A549 treated with CORT108297 at 1 μM for 4 hours (cell line): ENCODE measurements around the gene USO1. TPM values are rescaled to one million over a fixed set of nuclear protein-coding genes. Genes with fewer than 3 reads are reported as not detected.

ENCODE experiments used
- total RNA-seq: library from RNA; stranded (reverse); fragments of 200-300 nt; extraction: Qiagen RNA extraction; gene quantifications from 5 replicates; pipeline ENCODE4 v1.2.3, GENCODE V29; 2022

USO1 gene
- total RNA-seq: 20.7 to 30.5 TPM (median 23.4 TPM) in 5 replicates

DNA sequence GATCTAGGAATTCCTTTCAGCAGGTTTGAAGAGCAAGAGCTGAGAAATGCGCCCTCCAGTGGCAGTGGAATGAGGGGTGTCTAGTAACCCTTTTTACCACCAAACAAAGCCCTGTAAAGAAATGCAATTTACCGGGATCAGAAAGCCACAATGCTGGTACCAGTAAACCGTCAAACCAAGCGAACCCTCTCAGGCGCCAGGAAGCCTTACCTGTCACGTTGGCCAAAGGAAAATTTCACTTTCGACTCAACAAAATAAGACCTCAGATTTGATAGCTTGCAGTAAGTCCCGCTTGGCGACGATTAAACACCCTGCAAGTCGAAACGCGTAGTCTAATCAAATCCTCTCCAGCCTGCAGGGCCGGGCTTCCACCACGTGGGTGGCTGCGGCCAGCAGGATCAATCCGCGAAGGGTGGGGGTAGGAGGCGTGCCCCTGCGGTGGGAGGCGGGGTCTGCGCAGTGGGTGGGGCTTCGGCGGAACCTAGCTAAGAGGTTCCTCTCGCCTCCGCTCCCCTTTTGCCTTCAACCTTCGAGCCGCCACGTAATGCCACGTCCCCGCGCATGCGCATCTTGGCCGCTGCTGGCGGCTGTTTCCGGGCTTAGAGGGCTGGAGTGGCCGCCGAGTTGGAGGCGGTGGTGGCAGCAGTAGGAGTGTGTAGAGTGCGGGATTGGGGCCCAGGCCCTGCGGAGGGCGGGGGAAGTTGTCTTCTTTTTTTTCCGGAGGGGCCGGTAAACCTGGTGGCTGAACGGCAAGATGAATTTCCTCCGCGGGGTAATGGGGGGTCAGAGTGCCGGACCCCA is at the start of gene USO1:
USO1 (plus strand) TSS at position 512 of the 801 bp plus-strand sequence; CDS start at position 755, 243 bp downstream.

Other genes starting within 250 kb of the USO1 start
- 12.5 to 21.7 TPM (median 15.8 TPM) in 5 replicates for gene RCHY1, start 210.2 kb upstream of the USO1 start, total RNA-seq
- 4.7 to 6.3 TPM (median 5.2 TPM) in 5 replicates for gene THAP6, start 210.1 kb upstream of the USO1 start, total RNA-seq
- 0.18 to 0.24 TPM in 2 of 5 replicates, not detected in the others for gene ODAPH, start 168.5 kb upstream of the USO1 start, total RNA-seq
- gene CDKL2, start 94.0 kb upstream of the USO1 start, total RNA-seq: 0.58 to 0.84 TPM (median 0.69 TPM) in 5 replicates
- 67.8 to 105 TPM (median 77.9 TPM) in 5 replicates for gene G3BP2, start 51.2 kb upstream of the USO1 start, total RNA-seq
- not detected in 5 replicates for gene PPEF2, start 177.9 kb downstream of the USO1 start, total RNA-seq
- gene NAAA, start 216.4 kb downstream of the USO1 start, total RNA-seq: 23.3 to 26.0 TPM (median 24.3 TPM) in 5 replicates